ENCODE data around the gene TBC1D2.

The TBC1D2 gene, protein sequence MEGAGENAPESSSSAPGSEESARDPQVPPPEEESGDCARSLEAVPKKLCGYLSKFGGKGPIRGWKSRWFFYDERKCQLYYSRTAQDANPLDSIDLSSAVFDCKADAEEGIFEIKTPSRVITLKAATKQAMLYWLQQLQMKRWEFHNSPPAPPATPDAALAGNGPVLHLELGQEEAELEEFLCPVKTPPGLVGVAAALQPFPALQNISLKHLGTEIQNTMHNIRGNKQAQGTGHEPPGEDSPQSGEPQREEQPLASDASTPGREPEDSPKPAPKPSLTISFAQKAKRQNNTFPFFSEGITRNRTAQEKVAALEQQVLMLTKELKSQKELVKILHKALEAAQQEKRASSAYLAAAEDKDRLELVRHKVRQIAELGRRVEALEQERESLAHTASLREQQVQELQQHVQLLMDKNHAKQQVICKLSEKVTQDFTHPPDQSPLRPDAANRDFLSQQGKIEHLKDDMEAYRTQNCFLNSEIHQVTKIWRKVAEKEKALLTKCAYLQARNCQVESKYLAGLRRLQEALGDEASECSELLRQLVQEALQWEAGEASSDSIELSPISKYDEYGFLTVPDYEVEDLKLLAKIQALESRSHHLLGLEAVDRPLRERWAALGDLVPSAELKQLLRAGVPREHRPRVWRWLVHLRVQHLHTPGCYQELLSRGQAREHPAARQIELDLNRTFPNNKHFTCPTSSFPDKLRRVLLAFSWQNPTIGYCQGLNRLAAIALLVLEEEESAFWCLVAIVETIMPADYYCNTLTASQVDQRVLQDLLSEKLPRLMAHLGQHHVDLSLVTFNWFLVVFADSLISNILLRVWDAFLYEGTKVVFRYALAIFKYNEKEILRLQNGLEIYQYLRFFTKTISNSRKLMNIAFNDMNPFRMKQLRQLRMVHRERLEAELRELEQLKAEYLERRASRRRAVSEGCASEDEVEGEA

DNA sequence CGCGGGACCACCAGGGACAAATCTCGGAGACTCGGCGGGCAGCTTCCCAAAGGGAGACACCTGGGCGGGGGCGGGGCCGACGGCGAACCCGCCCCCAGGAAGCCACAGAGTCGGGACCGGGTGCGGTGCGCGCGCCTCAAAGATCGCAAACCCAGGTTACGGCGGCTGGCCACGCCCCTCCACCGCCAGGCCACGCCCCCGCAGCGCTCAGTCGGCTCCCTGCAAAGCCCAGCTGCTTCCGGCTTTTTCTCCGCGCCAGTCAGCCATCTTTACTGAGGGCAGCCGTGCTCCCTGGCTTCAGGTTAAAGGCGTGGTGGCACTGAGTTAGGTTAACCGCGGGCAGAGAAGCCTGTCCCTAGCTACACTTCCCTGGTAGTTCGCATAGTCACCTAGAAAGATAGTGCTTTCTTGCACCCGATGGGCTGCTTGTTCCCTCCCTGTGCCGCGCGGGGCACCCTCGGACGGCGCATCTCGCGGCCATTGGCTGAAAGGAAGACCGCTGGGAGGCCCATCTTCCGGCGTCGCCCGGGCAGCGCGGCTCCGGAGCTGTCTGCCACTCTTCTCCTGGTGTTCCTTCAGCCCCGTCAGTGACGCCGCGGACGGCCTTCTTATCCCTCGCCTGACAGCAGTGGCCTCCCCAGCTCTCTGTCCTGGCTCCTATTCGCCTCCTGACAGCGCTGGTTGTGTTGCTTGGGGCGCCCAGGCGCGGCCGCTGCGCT is at the start of gene TBC1D2:
TSS of gene TBC1D2 (minus strand) at position 72 of the 719 bp plus-strand sequence. CDS start 108 bp downstream, outside the sequence.
- Histone ChIP-seq H3K9me3 (ENCODE audit: low read length) (no peaks in the 10 kb centered on the region), H3K4me1 (ENCODE audit: insufficient read depth, low read length) (peaks cover 10% of the 10 kb centered on the region), H3K4me3 (ENCODE audit: low read length) (peak within 1 kb of the TSS; percentile 65), H2AFZ (ENCODE audit: low read depth, low read length) (peak within 1 kb of the TSS; percentile 95), H3K27me3 (ENCODE audit: insufficient read depth, low read length) (peaks cover 16% of the 10 kb centered on the region), H3K36me3 (ENCODE audit: insufficient read depth, low read length) (no peaks in the 10 kb centered on the region)

DNA sequence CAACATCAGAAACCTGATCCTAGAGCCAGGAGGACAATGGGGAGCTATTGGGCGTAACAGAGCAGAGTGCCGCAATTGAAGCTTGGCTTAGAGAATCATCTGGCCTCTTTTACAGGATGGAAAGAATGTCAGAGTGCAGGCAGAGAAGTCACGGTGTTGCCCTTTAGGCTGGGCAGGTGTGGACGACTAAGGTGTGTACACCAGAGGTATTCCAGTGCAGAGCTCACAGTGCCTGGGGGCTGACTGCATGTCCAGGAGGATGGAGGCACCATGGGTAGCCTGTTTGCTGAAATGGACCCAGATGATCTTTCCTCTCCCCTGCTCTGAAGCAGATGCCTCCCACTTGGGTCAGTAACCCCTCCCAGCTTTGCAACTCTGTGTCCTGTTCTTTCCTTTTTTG is 48.9 kb upstream of the TBC1D2 start:
- Histone ChIP-seq H3K9me3 (ENCODE audit: low read length) (no peaks in the 10 kb centered on the region), H3K27me3 (ENCODE audit: insufficient read depth, low read length) (no peaks in the 10 kb centered on the region), H2AFZ (ENCODE audit: low read depth, low read length) (no peak overlapping the region), H3K4me3 (ENCODE audit: low read length) (no peak overlapping the region), H3K4me1 (ENCODE audit: insufficient read depth, low read length) (no peaks in the 10 kb centered on the region), H3K36me3 (ENCODE audit: insufficient read depth, low read length) (no peaks in the 10 kb centered on the region)

DNA sequence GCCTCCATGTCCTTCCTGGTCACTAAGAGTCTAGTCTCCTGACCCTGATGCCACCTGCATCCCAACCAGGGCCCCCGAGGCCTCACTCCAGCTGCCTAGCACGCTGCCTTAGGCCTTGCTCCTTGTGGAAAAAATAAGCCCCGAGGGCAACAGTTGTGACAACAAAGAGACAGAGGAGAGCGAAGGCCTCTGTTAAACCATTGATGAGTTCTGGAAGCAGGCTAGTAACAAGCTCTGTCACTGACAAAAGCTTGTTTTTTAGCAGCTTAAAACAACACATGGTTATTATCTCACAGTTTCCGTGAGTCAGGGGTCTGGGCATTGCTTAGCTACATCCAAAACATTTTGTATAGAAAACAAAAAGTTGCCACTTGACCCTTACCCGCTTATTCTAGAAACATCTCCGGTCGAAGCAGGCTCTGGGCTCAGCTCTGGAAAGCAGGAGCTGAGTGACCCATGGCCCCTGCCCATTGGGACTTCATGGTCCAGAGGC is 48.2 kb upstream of the TBC1D2 start:
- H3K36me3 ChIP-seq (ENCODE audit: insufficient read depth, low read length) = no peaks in the 10 kb centered on the region
- H3K4me1 ChIP-seq (ENCODE audit: insufficient read depth, low read length) = no peaks in the 10 kb centered on the region
- H3K27me3 ChIP-seq (ENCODE audit: insufficient read depth, low read length) = no peaks in the 10 kb centered on the region
- no peak overlapping the region for H2AFZ ChIP-seq (ENCODE audit: low read depth, low read length)
- no peaks in the 10 kb centered on the region for H3K9me3 ChIP-seq (ENCODE audit: low read length)
- H3K4me3 ChIP-seq (ENCODE audit: low read length) = no peak overlapping the region

DNA sequence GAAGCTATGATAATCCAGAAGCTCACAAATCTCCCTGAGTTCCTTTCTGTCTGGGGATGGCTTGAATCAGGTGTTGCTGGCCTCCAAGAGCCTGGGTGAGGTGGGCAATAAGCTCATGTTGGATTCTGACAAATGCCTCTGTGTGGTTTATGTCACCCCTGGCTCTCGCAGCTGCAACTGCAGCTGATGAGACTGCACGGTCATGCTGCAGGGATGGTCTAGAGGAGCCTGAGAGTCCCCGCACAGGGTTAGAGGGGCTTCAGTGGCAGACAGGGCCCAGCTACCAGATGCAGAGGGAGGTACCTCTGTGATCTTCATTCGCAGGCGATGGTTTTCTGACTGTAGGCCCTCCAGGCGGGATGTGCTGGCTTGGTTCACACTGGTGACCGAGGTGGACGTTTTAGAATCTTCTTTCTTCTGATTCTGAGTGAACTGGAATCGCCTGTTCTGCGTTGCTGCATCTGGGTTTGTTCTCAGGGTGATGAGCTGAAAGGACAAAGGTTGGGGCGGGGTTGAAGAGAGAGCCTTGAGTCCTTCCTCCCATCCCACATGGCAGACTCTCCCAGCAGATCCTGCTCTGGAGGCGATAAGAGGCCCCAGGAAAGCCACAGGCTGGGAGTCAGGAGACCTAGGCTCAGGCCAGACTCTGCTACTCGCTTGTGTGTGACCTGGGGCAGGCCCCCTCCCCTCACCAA is 47.6 kb upstream of the TBC1D2 start:
- Histone ChIP-seq H2AFZ (ENCODE audit: low read depth, low read length) (no peak overlapping the region), H3K27me3 (ENCODE audit: insufficient read depth, low read length) (no peaks in the 10 kb centered on the region), H3K9me3 (ENCODE audit: low read length) (no peaks in the 10 kb centered on the region), H3K4me3 (ENCODE audit: low read length) (no peak overlapping the region), H3K36me3 (ENCODE audit: insufficient read depth, low read length) (no peaks in the 10 kb centered on the region), H3K4me1 (ENCODE audit: insufficient read depth, low read length) (no peaks in the 10 kb centered on the region)

DNA sequence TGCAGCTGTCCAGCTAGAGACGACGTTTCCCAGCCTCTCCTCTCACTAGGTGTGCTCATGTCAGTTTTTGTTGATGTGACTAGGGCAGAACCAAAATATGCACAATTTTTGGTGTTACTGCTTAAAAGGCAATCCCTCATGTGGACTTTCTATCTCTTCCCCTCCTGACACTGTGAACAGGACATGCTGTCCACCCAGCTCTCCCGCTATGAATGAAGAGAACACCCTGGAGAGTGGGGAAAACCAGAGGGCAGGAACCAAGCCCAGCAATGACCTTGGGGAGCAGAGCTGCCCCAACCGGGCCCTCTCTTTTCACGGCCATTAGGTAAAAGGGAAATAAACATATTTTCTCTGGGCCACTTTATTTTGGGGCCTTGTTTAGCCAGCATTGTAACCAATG is 46.7 kb upstream of the TBC1D2 start:
- Histone ChIP-seq H3K36me3 (ENCODE audit: insufficient read depth, low read length) (no peaks in the 10 kb centered on the region), H3K9me3 (ENCODE audit: low read length) (no peaks in the 10 kb centered on the region), H3K4me1 (ENCODE audit: insufficient read depth, low read length) (no peaks in the 10 kb centered on the region), H2AFZ (ENCODE audit: low read depth, low read length) (no peak overlapping the region), H3K27me3 (ENCODE audit: insufficient read depth, low read length) (no peaks in the 10 kb centered on the region), H3K4me3 (ENCODE audit: low read length) (no peak overlapping the region)

DNA sequence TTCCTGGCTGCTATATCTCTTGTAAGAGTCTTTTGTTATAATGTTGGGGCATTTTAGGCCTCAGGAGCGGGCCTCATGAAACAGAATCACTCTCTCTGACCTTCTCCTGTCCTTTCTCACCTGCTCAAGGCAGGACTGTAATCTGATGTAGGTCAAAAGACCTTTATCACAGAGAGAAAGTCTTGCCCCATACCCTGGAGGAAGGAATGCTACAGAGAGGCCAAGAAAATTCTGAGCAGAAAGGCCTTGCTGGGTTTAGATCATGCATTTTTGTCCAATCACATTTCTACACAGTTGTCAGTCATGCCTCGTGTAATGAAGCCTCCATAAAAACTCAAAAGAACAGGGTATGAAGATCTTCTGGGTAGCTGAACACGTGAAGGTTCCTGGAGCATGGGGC is 45.2 kb upstream of the TBC1D2 start:
- H3K4me1 ChIP-seq (ENCODE audit: insufficient read depth, low read length) = no peaks in the 10 kb centered on the region
- no peaks in the 10 kb centered on the region for H3K36me3 ChIP-seq (ENCODE audit: insufficient read depth, low read length)
- no peaks in the 10 kb centered on the region for H3K9me3 ChIP-seq (ENCODE audit: low read length)
- no peaks in the 10 kb centered on the region for H3K27me3 ChIP-seq (ENCODE audit: insufficient read depth, low read length)
- H3K4me3 ChIP-seq (ENCODE audit: low read length) = no peak overlapping the region
- H2AFZ ChIP-seq (ENCODE audit: low read depth, low read length) = no peak overlapping the region

DNA sequence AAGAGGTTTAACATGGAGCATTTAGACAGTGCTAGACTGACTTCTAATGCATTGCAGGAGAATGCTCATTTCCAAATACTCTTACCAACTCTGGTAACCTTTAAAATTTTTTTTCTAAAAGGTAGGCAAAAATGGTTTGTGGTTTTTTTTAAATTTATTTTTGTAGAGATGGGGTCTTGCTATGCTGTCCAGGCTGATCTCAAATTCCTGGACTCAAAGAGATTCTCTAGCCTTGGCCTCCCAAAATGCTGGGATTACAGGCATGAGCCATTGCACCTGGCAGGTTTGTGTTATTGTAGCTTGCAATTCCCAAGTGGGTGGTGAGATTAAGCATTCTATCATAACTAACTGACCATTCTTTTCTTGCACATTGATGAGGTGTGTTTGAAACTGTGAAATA is 43.0 kb upstream of the TBC1D2 start:
- H3K4me1 ChIP-seq (ENCODE audit: insufficient read depth, low read length) = no peaks in the 10 kb centered on the region
- H3K9me3 ChIP-seq (ENCODE audit: low read length) = no peaks in the 10 kb centered on the region
- no peaks in the 10 kb centered on the region for H3K27me3 ChIP-seq (ENCODE audit: insufficient read depth, low read length)
- H2AFZ ChIP-seq (ENCODE audit: low read depth, low read length) = no peak overlapping the region
- no peaks in the 10 kb centered on the region for H3K36me3 ChIP-seq (ENCODE audit: insufficient read depth, low read length)
- no peak overlapping the region for H3K4me3 ChIP-seq (ENCODE audit: low read length)

DNA sequence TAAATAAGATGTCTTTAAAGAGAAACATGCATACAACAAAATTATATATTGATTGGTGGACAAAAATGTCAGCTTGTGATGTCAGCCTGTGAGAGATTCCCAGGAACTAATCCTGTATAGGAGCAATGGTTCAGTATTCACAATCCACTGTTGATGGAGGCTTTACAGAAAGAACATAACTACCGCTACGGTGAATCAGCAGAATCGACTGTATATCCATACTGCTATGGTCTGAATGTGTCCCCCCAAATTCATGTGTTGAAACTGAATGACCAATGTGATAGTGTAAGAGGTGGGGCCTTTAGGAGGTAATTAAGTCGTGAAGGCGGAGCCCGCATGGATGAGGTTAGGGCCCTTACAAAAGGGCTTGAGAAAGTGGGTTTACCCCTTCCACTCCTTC is 40.4 kb upstream of the TBC1D2 start:
- Histone ChIP-seq H3K9me3 (ENCODE audit: low read length) (no peaks in the 10 kb centered on the region), H3K36me3 (ENCODE audit: insufficient read depth, low read length) (no peaks in the 10 kb centered on the region), H2AFZ (ENCODE audit: low read depth, low read length) (no peak overlapping the region), H3K4me3 (ENCODE audit: low read length) (no peak overlapping the region), H3K4me1 (ENCODE audit: insufficient read depth, low read length) (no peaks in the 10 kb centered on the region), H3K27me3 (ENCODE audit: insufficient read depth, low read length) (peaks cover 12% of the 10 kb centered on the region)

DNA sequence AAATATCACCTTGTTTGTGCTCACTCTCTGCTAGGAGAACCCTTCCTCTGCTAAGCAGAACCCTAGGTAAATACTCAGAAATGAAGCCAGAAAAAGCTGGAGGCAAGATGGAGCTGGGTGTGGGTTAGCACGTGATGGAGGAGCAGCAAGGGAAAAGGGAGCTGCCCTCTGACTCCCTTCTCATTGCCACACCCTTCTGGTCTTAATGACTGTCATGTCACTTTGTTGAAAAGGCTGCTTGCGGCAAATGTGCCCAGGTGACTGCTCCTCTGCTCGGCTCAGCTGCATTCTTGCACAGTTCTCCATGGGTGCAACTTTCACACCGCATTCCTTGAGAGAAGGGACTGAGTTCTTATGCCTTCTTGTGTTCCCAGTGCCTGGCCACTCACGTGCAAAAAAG is 36.4 kb upstream of the TBC1D2 start:
- Histone ChIP-seq H3K36me3 (ENCODE audit: insufficient read depth, low read length) (no peaks in the 10 kb centered on the region), H3K4me3 (ENCODE audit: low read length) (no peak overlapping the region), H3K27me3 (ENCODE audit: insufficient read depth, low read length) (peaks cover 12% of the 10 kb centered on the region), H3K4me1 (ENCODE audit: insufficient read depth, low read length) (peaks cover 32% of the 10 kb centered on the region), H3K9me3 (ENCODE audit: low read length) (no peaks in the 10 kb centered on the region), H2AFZ (ENCODE audit: low read depth, low read length) (no peak overlapping the region)

DNA sequence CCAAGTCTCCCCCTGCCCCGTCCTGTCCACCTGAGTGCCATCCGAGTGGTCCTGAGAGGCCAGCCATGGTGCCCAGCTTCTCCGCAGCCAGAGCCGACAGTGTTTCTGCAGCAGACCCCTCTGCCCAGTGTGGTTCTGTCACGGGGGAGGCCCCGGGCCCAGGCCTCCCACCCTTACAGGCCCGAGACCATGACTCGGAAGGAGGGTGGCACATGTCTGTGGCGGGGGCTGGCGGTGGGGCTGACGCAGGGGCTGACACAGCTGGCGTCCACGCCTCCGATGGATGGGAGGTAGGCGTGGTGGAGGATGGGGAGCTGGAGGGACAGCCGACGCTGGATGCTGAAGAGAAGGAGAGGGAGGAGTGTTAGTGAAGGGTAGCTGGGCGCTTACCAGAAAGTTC is 35.0 kb upstream of the TBC1D2 start:
- H3K27me3 ChIP-seq (ENCODE audit: insufficient read depth, low read length) = peaks cover 13% of the 10 kb centered on the region
- H3K9me3 ChIP-seq (ENCODE audit: low read length) = no peaks in the 10 kb centered on the region
- H3K4me3 ChIP-seq (ENCODE audit: low read length) = no peak overlapping the region
- peaks cover 32% of the 10 kb centered on the region for H3K4me1 ChIP-seq (ENCODE audit: insufficient read depth, low read length)
- no peak overlapping the region for H2AFZ ChIP-seq (ENCODE audit: low read depth, low read length)
- no peaks in the 10 kb centered on the region for H3K36me3 ChIP-seq (ENCODE audit: insufficient read depth, low read length)

DNA sequence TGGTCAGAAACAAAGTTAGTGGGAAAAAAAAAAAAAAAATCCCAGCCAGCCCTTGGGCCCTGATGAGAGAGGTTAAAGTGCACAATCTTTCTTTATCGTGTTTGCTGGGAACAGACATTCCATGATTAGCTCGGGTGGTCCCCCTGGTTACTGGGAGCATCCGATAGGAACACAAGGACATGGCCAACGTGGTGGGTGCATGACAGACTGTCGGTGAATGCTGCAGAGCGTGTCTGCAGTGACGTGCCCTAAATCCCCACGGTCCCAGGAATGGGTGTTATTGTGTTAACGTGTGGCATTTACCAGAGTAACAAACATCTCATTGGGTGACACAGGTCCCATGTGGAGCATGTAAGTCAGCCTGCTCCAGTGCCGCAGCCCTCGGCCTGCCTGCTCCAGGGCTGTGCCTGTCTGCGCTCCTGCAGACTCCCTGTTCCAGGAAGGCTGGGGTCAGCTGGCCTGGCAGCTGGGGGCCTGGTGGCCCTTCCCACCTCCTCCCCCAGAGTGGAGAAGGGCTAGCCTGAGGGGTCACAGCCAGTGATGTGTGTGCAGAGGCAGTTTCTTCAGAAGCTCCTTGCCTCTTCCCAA is 34.3 kb upstream of the TBC1D2 start:
- peaks cover 32% of the 10 kb centered on the region for H3K4me1 ChIP-seq (ENCODE audit: insufficient read depth, low read length)
- H3K27me3 ChIP-seq (ENCODE audit: insufficient read depth, low read length) = peaks cover 19% of the 10 kb centered on the region
- H3K9me3 ChIP-seq (ENCODE audit: low read length) = no peaks in the 10 kb centered on the region
- no peaks in the 10 kb centered on the region for H3K36me3 ChIP-seq (ENCODE audit: insufficient read depth, low read length)
- no peak overlapping the region for H3K4me3 ChIP-seq (ENCODE audit: low read length)
- H2AFZ ChIP-seq (ENCODE audit: low read depth, low read length) = no peak overlapping the region

DNA sequence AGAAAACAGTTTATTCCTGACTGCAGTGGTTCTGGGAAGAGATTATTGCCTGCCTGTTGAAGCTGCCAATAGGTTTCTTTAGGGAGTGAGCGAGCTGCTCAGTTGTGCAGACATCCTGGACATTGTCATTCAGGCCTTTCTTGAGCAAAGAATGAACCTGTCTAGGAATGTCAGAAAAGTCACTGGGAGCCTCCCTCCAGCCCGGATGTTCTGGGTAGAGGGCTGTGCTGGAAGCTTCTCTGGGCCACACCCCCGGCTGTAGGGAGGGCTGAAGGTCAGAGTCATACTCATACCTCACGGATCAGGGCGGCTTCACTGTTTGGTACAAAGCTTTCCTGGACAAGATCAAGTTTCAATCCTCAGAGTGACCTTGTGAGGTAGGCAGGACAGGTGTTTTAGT is 33.4 kb upstream of the TBC1D2 start:
- no peaks in the 10 kb centered on the region for H3K36me3 ChIP-seq (ENCODE audit: insufficient read depth, low read length)
- peaks cover 19% of the 10 kb centered on the region for H3K27me3 ChIP-seq (ENCODE audit: insufficient read depth, low read length)
- peaks cover 32% of the 10 kb centered on the region for H3K4me1 ChIP-seq (ENCODE audit: insufficient read depth, low read length)
- no peak overlapping the region for H2AFZ ChIP-seq (ENCODE audit: low read depth, low read length)
- H3K4me3 ChIP-seq (ENCODE audit: low read length) = no peak overlapping the region
- H3K9me3 ChIP-seq (ENCODE audit: low read length) = no peaks in the 10 kb centered on the region

Measured in neuron (in vitro differentiated cells).